Adrenal gland (tissue), 12 donors: Measurements from ENCODE around the gene NCAM2. TPM values are rescaled to one million over a fixed set of nuclear protein-coding genes. Genes with fewer than 3 reads are reported as not detected.

Source experiments
- DNase-seq, 7 donors: peaks; one replicate each; pipeline ENCODE4 v3.0.0-alpha.2; 2019 to 2020
- H3K27ac ChIP-seq, 5 donors: fragments of 200-600 bp; sonication (generic) in 4 of 5; 1 replicate in 3 of 5; 2 replicates in 2 of 5; pipeline versions ENCODE4 v1.5.1 to v1.8.0; 2016 to 2020; ENCODE audit warnings: mild to moderate bottlenecking in 1 of 5
- H3K27me3 ChIP-seq: fragments of 200-600 bp; 2 replicates; pipeline ENCODE4 v1.8.0; 2021
- H3K36me3 ChIP-seq, 2 donors: fragments of 200-600 bp; replicated peaks in 1 of 2; 1 replicate in 1 of 2; 2 replicates in 1 of 2; pipeline versions ENCODE4 v1.5.1 to v1.8.0; 2018 to 2022
- H3K4me1 ChIP-seq, 2 donors: fragments of 200-600 bp; replicated peaks in 1 of 2; 1 replicate in 1 of 2; 2 replicates in 1 of 2; pipeline versions ENCODE4 v1.5.1 to v1.8.0; 2018 to 2021
- H3K4me3 ChIP-seq, 4 donors: fragments of 200-600 bp; sonication (generic) in 3 of 4; one replicate each; pipeline ENCODE4 v1.5.1; 2016 to 2018
- H3K9me3 ChIP-seq, 3 donors: fragments of 200-600 bp; sonication (generic) in 1 of 3; replicated peaks in 1 of 3; 1 replicate in 2 of 3; 2 replicates in 1 of 3; pipeline versions ENCODE4 v1.5.1 to v1.8.0; 2016 to 2021
- CTCF ChIP-seq, 6 experiments: fragments of 450-650 bp in 4 of 6; fragments of 200-600 bp in 2 of 6; sonication (generic) in 1 of 6; IDR thresholded peaks; 1 replicate in 5 of 6; 2 replicates in 1 of 6; pipeline versions ENCODE4 v1.5.1 to v1.8.0; 2016 to 2021; ENCODE audit warnings: antibody characterized with exemption in 6 of 6, mild to moderate bottlenecking in 2 of 6, moderate library complexity in 1 of 6
- POLR2A ChIP-seq, 2 donors: fragments of 450-650 bp; IDR thresholded peaks; one replicate each; pipeline ENCODE4 v1.6.1; 2017; ENCODE audit warnings: antibody characterized with exemption in 2 of 2, mild to moderate bottlenecking in 2 of 2, moderate library complexity in 1 of 2
- whole genome bisulfite sequencing, 4 donors: extraction: QIAGEN DNeasy Blood & Tissue Kit in 2 of 4; methylation state at CpG; one replicate each; pipeline versions ENCODE4 v1.1.5 to v1.1.7; 2013 to 2017; 5-methylcytosine and 5-hydroxymethylcytosine counted together
- intact Hi-C, 2 donors: fragments of 100-400 bp; cut with DNase I; formaldehyde crosslinking; loops; one replicate each; pipeline versions ENCODE4 v1.14.1 to v1.15.0; 2022 to 2023
- polyA plus RNA-seq, 3 donors: library from polyadenylated mRNA; stranded (reverse); fragments of 200-250 nt in 2 of 3; fragments of 350-450 nt in 1 of 3; fragmentation: Illumina TruSeq in 1 of 3; extraction: RNeasy Lipid Tissue Mini Kit (QIAGEN cat#74804) in 1 of 3; gene quantifications; one replicate each; pipeline ENCODE4 v1.2.3, GENCODE V29; 2013 to 2014
- total RNA-seq, 9 donors: library from RNA; depleted of rRNA in 4 of 9; stranded (reverse); fragments of >200 nt in 4 of 9; fragments of 120-200 nt in 1 of 9; fragmentation: NEBNext Ultra II Directional in 1 of 9; extraction: Animal tissue kit (Norgen Biotek cat#: 25700) in 1 of 9; gene quantifications; one replicate each; pipeline versions ENCODE4 v1.1.0 to v1.2.4, GENCODE V29; 2013 to 2023
- donor health status: healthy with polysubstance abuse.
- donor health status: Bipolar disorder and iron deficiency.
- donor health status: DM: yes; HTN: yes; CAD: no.
- donor health status: DM: no; HTN: no; CAD: no.
- donor health status: DM: no; HTN: no; CAD: no.
- donor health status: DM: yes; HTN: yes; CAD: no.

Gene NCAM2
- total and polyA plus RNA-seq, 12 donors, result 2.2 to 59.4 (median 18.9) TPM

GRCh38 chr21:21383126-21383525 lies 384.9 kb downstream of the NCAM2 start:
- H3K4me3 ChIP-seq, result no peak overlapping the region
- H3K4me1 ChIP-seq, result no peaks in the 10 kb centered on the region
- WGBS, 4 donors, result 78 to 88% (median 84%) methylated on average over 3 of the region's 3 CpGs
- no peaks in the 10 kb centered on the region for H3K27me3 ChIP-seq
- H3K27ac ChIP-seq, result no peak overlapping the region
- H3K9me3 ChIP-seq, result no peaks in the 10 kb centered on the region
- no peaks in the 10 kb centered on the region for H3K36me3 ChIP-seq
- intact Hi-C loops, result no loop called here
- TF ChIP-seq POLR2A (IDR thresholded peaks at IDR 0.05) (no peak), CTCF (IDR thresholded peaks at IDR 0.05) (no peak)
- no peak for DNase-seq

- H3K9me3 ChIP-seq, result no peaks in the 10 kb centered on the region
- TF ChIP-seq POLR2A (IDR thresholded peaks at IDR 0.05) (no peak), CTCF (IDR thresholded peaks at IDR 0.05) (no peak)
- DNase-seq, result no peak
- H3K27me3 ChIP-seq, result no peaks in the 10 kb centered on the region
- H3K27ac ChIP-seq, result no peak overlapping the region
- no peaks in the 10 kb centered on the region for H3K4me1 ChIP-seq
- WGBS, 4 donors, result 90 to 98% (median 93%) methylated on average over 3 of the region's 3 CpGs
- intact Hi-C loops, result no loop called here
- H3K4me3 ChIP-seq, result no peak overlapping the region
- no peaks in the 10 kb centered on the region for H3K36me3 ChIP-seq
Observed at GRCh38 chr21:21384977-21385376, 386.8 kb downstream of the NCAM2 start.

DNA sequence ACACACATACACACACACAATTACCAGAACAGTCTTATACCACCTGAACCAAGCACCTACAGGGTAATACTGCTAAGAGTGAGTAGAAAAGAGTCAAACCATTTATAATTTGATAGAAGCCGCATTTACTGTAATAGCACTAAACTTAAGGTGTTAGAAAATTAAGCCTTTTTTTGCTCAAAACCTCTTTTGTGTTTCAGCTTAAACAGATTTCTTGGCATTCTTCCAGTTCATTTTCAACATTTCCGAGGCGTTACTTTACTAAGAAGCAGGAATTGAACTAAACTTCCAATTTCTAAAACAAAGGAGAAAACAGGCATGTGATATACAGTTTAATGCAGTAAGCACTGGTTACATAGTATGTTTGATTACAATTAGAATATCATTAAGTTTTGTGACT lies 387.2 kb downstream of the NCAM2 start:
- H3K27ac ChIP-seq, result no peak overlapping the region
- WGBS, 4 donors, result 61 to 93% (median 82%) methylated on average over 3 of the region's 3 CpGs
- no peak overlapping the region for H3K4me3 ChIP-seq
- TF ChIP-seq POLR2A (IDR thresholded peaks at IDR 0.05) (no peak), CTCF (IDR thresholded peaks at IDR 0.05) (no peak)
- H3K27me3 ChIP-seq, result no peaks in the 10 kb centered on the region
- no peaks in the 10 kb centered on the region for H3K4me1 ChIP-seq
- H3K9me3 ChIP-seq, result no peaks in the 10 kb centered on the region
- H3K36me3 ChIP-seq, result no peaks in the 10 kb centered on the region
- DNase-seq, result no peak
- intact Hi-C loops, result no loop called here

DNA sequence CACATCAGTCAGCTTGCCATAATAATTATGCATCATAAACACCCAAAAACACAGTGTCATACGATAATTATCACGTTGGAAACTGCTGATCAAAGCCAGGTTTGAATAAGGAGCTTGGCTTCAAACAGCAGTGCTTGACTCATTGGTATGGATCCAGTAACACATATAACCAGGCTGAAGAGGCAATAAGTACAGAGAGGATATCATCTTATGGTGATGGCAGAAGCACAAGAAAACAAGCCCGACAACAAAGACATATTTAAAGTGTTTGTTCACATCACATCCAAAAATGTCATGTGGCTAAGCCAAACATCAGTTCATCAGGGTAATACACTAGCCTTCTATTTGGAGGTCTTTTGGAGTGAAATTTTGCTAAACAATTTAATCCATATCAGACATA lies 389.7 kb downstream of the NCAM2 start:
- H3K4me1 ChIP-seq, result no peaks in the 10 kb centered on the region
- no peak overlapping the region for H3K27ac ChIP-seq
- no peak overlapping the region for H3K4me3 ChIP-seq
- H3K9me3 ChIP-seq, result no peaks in the 10 kb centered on the region
- DNase-seq, result no peak
- no peaks in the 10 kb centered on the region for H3K27me3 ChIP-seq
- no peaks in the 10 kb centered on the region for H3K36me3 ChIP-seq
- TF ChIP-seq POLR2A (IDR thresholded peaks at IDR 0.05) (no peak), CTCF (IDR thresholded peaks at IDR 0.05) (no peak)
- intact Hi-C loops, result no loop called here
- WGBS, 4 donors, result 75 to 81% (median 78%) methylated on average over 3 of the region's 3 CpGs
